OCI-LY7 (cell line): ENCODE data around the gene TMEM132A. TPM values are rescaled to one million over a fixed set of nuclear protein-coding genes. Genes with fewer than 3 reads are reported as not detected.

Source experiments
- BruUV-seq: library from RNA; stranded (reverse); fragments of 400-500 nt; replicated peaks from 2 replicates; lab custom pipeline; 2021; lab: Mats Ljungman, UMichigan
- CTCF ChIA-PET: fragments of 300-600 bp; sonication (Branson Sonifier 250); formaldehyde crosslinking; loops from one replicate; lab custom pipeline; 2022; ENCODE audit warnings: antibody characterized with exemption; ENCODE audit not compliant: unreplicated experiment; lab: Charles Lee
- POLR2A ChIA-PET: fragments of 300-600 bp; sonication (Branson Sonifier 250); formaldehyde crosslinking; loops from one replicate; lab custom pipeline; 2022; ENCODE audit warnings: antibody characterized with exemption; lab: Charles Lee
- DNase-seq: peaks from one replicate; pipeline ENCODE4 v3.0.0-alpha.2; 2015; ENCODE audit warnings: low spot score
- H2AFZ ChIP-seq: fragments of 200-600 bp; sonication (generic), shearing (Covaris generic); 2 replicates; pipeline ENCODE4 v1.6.1; 2014; ENCODE audit warnings: mild to moderate bottlenecking, antibody characterized with exemption, low read length, moderate library complexity
- H3K27ac ChIP-seq: fragments of 200-600 bp; sonication (generic); 2 replicates; pipeline ENCODE4 v1.5.1; 2014; ENCODE audit warnings: mixed run types, low read depth, mild to moderate bottlenecking, moderate library complexity, low read length, inconsistent platforms; ENCODE audit not compliant: poor library complexity, severe bottlenecking
- H3K36me3 ChIP-seq: fragments of 200-600 bp; sonication (generic); 2 replicates; pipeline ENCODE4 v1.6.1; 2014; ENCODE audit warnings: mild to moderate bottlenecking, antibody characterized with exemption, low read length, moderate library complexity, mixed read lengths; ENCODE audit not compliant: insufficient read depth
- H3K4me1 ChIP-seq: fragments of 200-600 bp; sonication (generic); 2 replicates; pipeline ENCODE4 v1.5.1; 2014; ENCODE audit warnings: mild to moderate bottlenecking, low read length; ENCODE audit not compliant: insufficient read depth, poor library complexity, severe bottlenecking
- H3K4me2 ChIP-seq: fragments of 200-600 bp; sonication (generic); 2 replicates; pipeline ENCODE4 v1.6.1; 2014; ENCODE audit warnings: mild to moderate bottlenecking, low read length
- H3K4me3 ChIP-seq: fragments of 200-600 bp; sonication (generic); 2 replicates; pipeline ENCODE4 v1.5.1; 2014; ENCODE audit warnings: mild to moderate bottlenecking, low read depth, low read length; ENCODE audit not compliant: poor library complexity, severe bottlenecking
- H3K79me2 ChIP-seq: fragments of 200-600 bp; sonication (generic); 2 replicates; pipeline ENCODE4 v1.6.1; 2016; ENCODE audit warnings: low read depth, mild to moderate bottlenecking, low read length, moderate library complexity, mixed read lengths; ENCODE audit not compliant: insufficient read depth
- H3K9me2 ChIP-seq: fragments of 200-600 bp; sonication (generic); 2 replicates; pipeline ENCODE4 v1.6.1; 2016; ENCODE audit warnings: mild to moderate bottlenecking, low read length, mixed read lengths; ENCODE audit not compliant: insufficient read depth
- H3K9me3 ChIP-seq: fragments of 200-600 bp; sonication (generic); 2 replicates; pipeline ENCODE4 v1.6.1; 2014; ENCODE audit warnings: mild to moderate bottlenecking, mixed run types, low read length, mixed read lengths
- H4K20me1 ChIP-seq: fragments of 200-600 bp; sonication (generic); 2 replicates; pipeline ENCODE4 v1.6.1; 2014; ENCODE audit warnings: mild to moderate bottlenecking, antibody characterized with exemption, low read length, moderate library complexity, mixed read lengths; ENCODE audit not compliant: insufficient read depth
- CTCF ChIP-seq: fragments of 200-600 bp; sonication (generic); conservative IDR thresholded peaks from 2 replicates; pipeline ENCODE4 v1.5.1; 2014; ENCODE audit warnings: mild to moderate bottlenecking, antibody characterized with exemption, low read length, moderate library complexity, mixed read lengths
- EZH2phosphoT487 ChIP-seq: fragments of 200-600 bp; sonication (generic); IDR thresholded peaks from 2 replicates; pipeline ENCODE4 v1.6.1; 2018; ENCODE audit warnings: low read depth, borderline replicate concordance, mild to moderate bottlenecking, mixed run types, antibody characterized with exemption, low read length, moderate library complexity, mixed read lengths
- intact Hi-C: fragments of 100-400 bp; cut with micrococcal nuclease; formaldehyde crosslinking; loops from one replicate; pipeline ENCODE4 v1.10.0; 2022; ENCODE audit not compliant: unreplicated experiment
- total RNA-seq, 2 experiments: library from RNA; depleted of rRNA in 1 of 2; stranded (reverse); fragments of >200 nt in 1 of 2; shearing (Covaris generic) in 1 of 2; gene quantifications; 2 replicates each; pipeline ENCODE4 v1.2.3, GENCODE V29; 2014 to 2022

Gene TMEM132A
- total RNA-seq, 2 experiments from 2014 or later: 5.5 to 8.9 TPM

- Histone ChIP-seq H3K4me1 (peaks cover 35% of the 10 kb centered on the region), H3K4me2 (no peak overlapping the region), H3K9me2 (no peaks in the 10 kb centered on the region), H3K27ac (no peak overlapping the region), H4K20me1 (no peaks in the 10 kb centered on the region), H2AFZ (no peak overlapping the region), H3K4me3 (no peak overlapping the region), H3K79me2 (no peaks in the 10 kb centered on the region), H3K36me3 (peaks cover 22% of the 10 kb centered on the region), H3K9me3 (no peaks in the 10 kb centered on the region)
- CTCF ChIA-PET: interaction anchor here (1.0 kb wide), 1 partner anchor 11 kb away, joined by 4 read pairs; no protein-coding TSS in a partner anchor
- BruUV-seq: no TSS peak
- POLR2A ChIA-PET: interaction anchor here (0.7 to 1.4 kb wide), 2 partner anchors 13 to 188 kb away, joined by 3 to 5 read pairs; partner anchors contain the start of gene TMEM109
- intact Hi-C loops: no loop called here
- TF ChIP-seq EZH2phosphoT487: no peak
- TF ChIP-seq CTCF: no peak
- no peak for DNase-seq
Observed at GRCh38 chr11:60926500-60926899, 2.2 kb downstream of the TMEM132A start.

GRCh38 chr11:60927061-60927592 lies 2.9 kb downstream of the TMEM132A start:
- no peaks in the 10 kb centered on the region for H3K9me3 ChIP-seq
- TF ChIP-seq CTCF: no peak
- TF ChIP-seq EZH2phosphoT487: no peak
- no peak overlapping the region for H2AFZ ChIP-seq
- H3K36me3 ChIP-seq: peaks cover 16% of the 10 kb centered on the region
- CTCF ChIA-PET: interaction anchor here (1.0 kb wide), 1 partner anchor 12 kb away, joined by 4 read pairs; no protein-coding TSS in a partner anchor
- no TSS peak for BruUV-seq
- no peak overlapping the region for H3K4me3 ChIP-seq
- no peak overlapping the region for H3K4me2 ChIP-seq
- no peaks in the 10 kb centered on the region for H3K9me2 ChIP-seq
- POLR2A ChIA-PET: interaction anchor here (0.7 to 1.4 kb wide), 2 partner anchors 14 to 187 kb away, joined by 3 to 5 read pairs; partner anchors contain the start of gene TMEM109
- H4K20me1 ChIP-seq: no peaks in the 10 kb centered on the region
- H3K79me2 ChIP-seq: no peaks in the 10 kb centered on the region
- DNase-seq: no peak
- H3K4me1 ChIP-seq: peaks cover 41% of the 10 kb centered on the region
- intact Hi-C loops: no loop called here
- no peak overlapping the region for H3K27ac ChIP-seq

- H3K4me2 ChIP-seq: no peak overlapping the region
- peaks cover 45% of the 10 kb centered on the region for H3K4me1 ChIP-seq
- H3K79me2 ChIP-seq: no peaks in the 10 kb centered on the region
- H4K20me1 ChIP-seq: no peaks in the 10 kb centered on the region
- H3K9me2 ChIP-seq: no peaks in the 10 kb centered on the region
- H2AFZ ChIP-seq: no peak overlapping the region
- peaks cover 11% of the 10 kb centered on the region for H3K36me3 ChIP-seq
- no TSS peak for BruUV-seq
- no peak overlapping the region for H3K27ac ChIP-seq
- ChIA-PET CTCF (interaction anchor here (1.0 kb wide), 1 partner anchor 12 kb away, joined by 4 read pairs; no protein-coding TSS in a partner anchor), POLR2A (interaction anchor here (0.9 to 1.4 kb wide), 2 partner anchors 12 to 14 kb away, joined by 3 to 5 read pairs; partner anchors contain the start of gene TMEM109)
- no peak for DNase-seq
- intact Hi-C loops: no loop called here
- TF ChIP-seq CTCF (no peak), EZH2phosphoT487 (no peak)
- no peaks in the 10 kb centered on the region for H3K9me3 ChIP-seq
- H3K4me3 ChIP-seq: no peak overlapping the region
Observed at GRCh38 chr11:60927600-60927999, 3.3 kb downstream of the TMEM132A start.
